Uterus (tissue), 4 donors: ENCODE results near the gene ALOXE3. TPM values are rescaled to one million over a fixed set of nuclear protein-coding genes. Genes with fewer than 3 reads are reported as not detected.

ENCODE experiments used
- DNase-seq, 2 donors: peaks; one replicate each; pipeline ENCODE4 v3.0.0-alpha.2; 2019 to 2020
- H3K27ac ChIP-seq, 2 donors: fragments of 200-600 bp; sonication (generic); 1 replicate in 1 of 2; 2 replicates in 1 of 2; pipeline ENCODE4 v1.5.1; 2016 to 2018
- H3K27me3 ChIP-seq, 2 donors: fragments of 200-600 bp; sonication (generic); one replicate each; pipeline ENCODE4 v1.5.1; 2018 to 2019; ENCODE audit warnings: control low read depth in 1 of 2
- H3K36me3 ChIP-seq, 2 donors: fragments of 200-600 bp; sonication (generic); one replicate each; pipeline ENCODE4 v1.5.1; 2019; ENCODE audit warnings: control low read depth in 1 of 2
- H3K4me1 ChIP-seq, 2 donors: fragments of 200-600 bp; sonication (generic); one replicate each; pipeline ENCODE4 v1.5.1; 2018 to 2019; ENCODE audit warnings: control low read depth in 1 of 2
- H3K4me3 ChIP-seq, 2 donors: fragments of 200-600 bp; sonication (generic); 1 replicate in 1 of 2; 2 replicates in 1 of 2; pipeline ENCODE4 v1.5.1; 2018 to 2019; ENCODE audit warnings: mild to moderate bottlenecking in 1 of 2
- H3K9me3 ChIP-seq, 2 donors: fragments of 200-600 bp; sonication (generic); one replicate each; pipeline ENCODE4 v1.5.1; 2019; ENCODE audit warnings: control low read depth in 1 of 2
- POLR2A ChIP-seq, 2 donors: fragments of 450-650 bp; IDR thresholded peaks; one replicate each; pipeline ENCODE4 v1.6.1; 2016; ENCODE audit warnings: antibody characterized with exemption in 2 of 2, mild to moderate bottlenecking in 1 of 2, moderate library complexity in 1 of 2
- intact Hi-C: fragments of 100-400 bp; cut with DNase I; formaldehyde crosslinking; loops from one replicate; pipeline ENCODE4 v1.15.1; 2023; ENCODE audit warnings: low total_unique reads
- total RNA-seq, 4 donors: library from RNA; depleted of rRNA in 3 of 4; stranded (reverse); fragments of >200 nt in 3 of 4; gene quantifications; one replicate each; pipeline versions ENCODE4 v1.1.0 to v1.2.4, GENCODE V29; 2014 to 2023
- TF ChIP-seq, protein P1 (sequence below), 4 experiments: fragments of 200-600 bp in 2 of 4; fragments of 450-650 bp in 2 of 4; sonication (generic) in 2 of 4; IDR thresholded peaks; one replicate each; pipeline ENCODE4 v1.5.1; 2016 to 2019; ENCODE audit warnings: antibody characterized with exemption in 4 of 4, mild to moderate bottlenecking in 2 of 4, moderate library complexity in 1 of 4
- donor health status: DM: yes; HTN: yes; CAD: no.

ALOXE3 gene
- total RNA-seq, 4 donors from 2014 or later = 0.26 TPM; not detected in 3

DNA sequence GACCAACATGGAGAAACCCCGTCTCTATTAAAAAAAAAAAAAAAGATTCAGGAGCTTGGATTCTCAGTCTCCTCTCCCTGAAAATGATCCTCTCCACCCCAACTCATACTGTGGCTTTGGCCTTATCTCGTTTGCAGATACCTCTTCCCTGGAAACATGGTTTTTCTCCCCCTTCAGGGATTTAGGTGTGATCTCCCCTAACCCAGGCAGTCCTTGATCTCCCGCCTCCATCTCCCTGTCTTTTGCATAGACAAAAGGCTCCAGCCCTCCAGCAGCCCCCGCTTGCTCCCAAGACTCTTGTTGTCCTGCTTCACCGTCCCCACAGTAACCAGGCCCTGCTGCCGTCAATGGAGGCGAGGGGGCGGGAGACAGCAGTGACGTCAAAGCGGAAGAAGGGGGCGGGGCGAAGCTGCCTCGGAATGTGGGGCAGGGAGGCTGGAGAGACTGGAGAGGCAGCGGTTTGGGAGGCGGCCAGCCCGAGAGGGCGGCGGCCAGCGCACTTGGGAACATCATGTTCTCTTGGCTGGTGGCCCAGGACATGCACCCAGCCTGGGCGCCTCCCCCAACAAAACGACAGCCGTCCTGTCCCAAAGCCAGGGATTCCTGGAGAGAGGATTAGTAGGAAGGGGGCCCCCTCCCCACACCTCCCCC, 35.8 kb upstream of the ALOXE3 start:
- H3K27me3 ChIP-seq = no peaks in the 10 kb centered on the region
- H3K27ac ChIP-seq = peak overlapping the region; percentile 100
- TF ChIP-seq, protein P1, sequence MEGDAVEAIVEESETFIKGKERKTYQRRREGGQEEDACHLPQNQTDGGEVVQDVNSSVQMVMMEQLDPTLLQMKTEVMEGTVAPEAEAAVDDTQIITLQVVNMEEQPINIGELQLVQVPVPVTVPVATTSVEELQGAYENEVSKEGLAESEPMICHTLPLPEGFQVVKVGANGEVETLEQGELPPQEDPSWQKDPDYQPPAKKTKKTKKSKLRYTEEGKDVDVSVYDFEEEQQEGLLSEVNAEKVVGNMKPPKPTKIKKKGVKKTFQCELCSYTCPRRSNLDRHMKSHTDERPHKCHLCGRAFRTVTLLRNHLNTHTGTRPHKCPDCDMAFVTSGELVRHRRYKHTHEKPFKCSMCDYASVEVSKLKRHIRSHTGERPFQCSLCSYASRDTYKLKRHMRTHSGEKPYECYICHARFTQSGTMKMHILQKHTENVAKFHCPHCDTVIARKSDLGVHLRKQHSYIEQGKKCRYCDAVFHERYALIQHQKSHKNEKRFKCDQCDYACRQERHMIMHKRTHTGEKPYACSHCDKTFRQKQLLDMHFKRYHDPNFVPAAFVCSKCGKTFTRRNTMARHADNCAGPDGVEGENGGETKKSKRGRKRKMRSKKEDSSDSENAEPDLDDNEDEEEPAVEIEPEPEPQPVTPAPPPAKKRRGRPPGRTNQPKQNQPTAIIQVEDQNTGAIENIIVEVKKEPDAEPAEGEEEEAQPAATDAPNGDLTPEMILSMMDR (IDR thresholded peaks at IDR 0.05) = peak in 1 of 4 experiments; percentile 13
- peak; percentile 90 to 91 for TF ChIP-seq POLR2A (IDR thresholded peaks at IDR 0.05)
- no peaks in the 10 kb centered on the region for H3K36me3 ChIP-seq
- intact Hi-C loops = no loop called here
- peak overlapping the region; percentile 89 to 93 for H3K4me3 ChIP-seq
- H3K9me3 ChIP-seq = no peaks in the 10 kb centered on the region
- H3K4me1 ChIP-seq = peaks cover 7 to 21% of the 10 kb centered on the region in 2 donors
- DNase-seq = peak; percentile 100

- Histone ChIP-seq H3K36me3 (no peaks in the 10 kb centered on the region), H3K9me3 (no peaks in the 10 kb centered on the region), H3K4me1 (peaks cover 7 to 21% of the 10 kb centered on the region in 2 donors), H3K27ac (peak overlapping the region; percentile 100), H3K27me3 (no peaks in the 10 kb centered on the region), H3K4me3 (peak overlapping the region; percentile 74 to 93)
- TF ChIP-seq, protein P1 (IDR thresholded peaks at IDR 0.05) = no peak
- peak; percentile 63 to 64 for TF ChIP-seq POLR2A (IDR thresholded peaks at IDR 0.05)
- peak; percentile 90 to 96 for DNase-seq
- intact Hi-C loops = no loop called here
These were observed 35.2 kb upstream of the ALOXE3 start for GRCh38 chr17:8153525-8153956.

GRCh38 chr17:8153031-8153451, 34.7 kb upstream of the ALOXE3 start:
- peaks cover 7 to 21% of the 10 kb centered on the region in 2 donors for H3K4me1 ChIP-seq
- peak in 1 of 2 donors; percentile 49 for DNase-seq
- peak overlapping the region; percentile 100 for H3K27ac ChIP-seq
- no peaks in the 10 kb centered on the region for H3K27me3 ChIP-seq
- no peaks in the 10 kb centered on the region for H3K9me3 ChIP-seq
- no peak for TF ChIP-seq POLR2A (IDR thresholded peaks at IDR 0.05)
- TF ChIP-seq, protein P1 (IDR thresholded peaks at IDR 0.05) = no peak
- H3K4me3 ChIP-seq = peak overlapping the region; percentile 74 to 93
- intact Hi-C loops = no loop called here
- H3K36me3 ChIP-seq = no peaks in the 10 kb centered on the region

GRCh38 chr17:8152112-8152775, 33.9 kb upstream of the ALOXE3 start, which contains the start of gene PER1:
Gene PER1, minus strand, starts transcription at chr17:8152404. Its CDS starts 1,698 bp downstream, at chr17:8150706.
- DNase-seq = peak; percentile 96 to 98
- Histone ChIP-seq H3K9me3 (no peaks in the 10 kb centered on the region), H3K36me3 (no peaks in the 10 kb centered on the region), H3K27ac (peak within 1 kb of the TSS; percentile 100), H3K27me3 (no peaks in the 10 kb centered on the region), H3K4me3 (peak within 1 kb of the TSS; percentile 72 to 74), H3K4me1 (peaks cover 7 to 21% of the 10 kb centered on the region in 2 donors)
- TF ChIP-seq POLR2A (IDR thresholded peaks at IDR 0.05) = peak; percentile 94 to 98
- TF ChIP-seq, protein P1 (IDR thresholded peaks at IDR 0.05) = peak in 1 of 4 experiments; percentile 12
- intact Hi-C loops = no loop called here

DNA sequence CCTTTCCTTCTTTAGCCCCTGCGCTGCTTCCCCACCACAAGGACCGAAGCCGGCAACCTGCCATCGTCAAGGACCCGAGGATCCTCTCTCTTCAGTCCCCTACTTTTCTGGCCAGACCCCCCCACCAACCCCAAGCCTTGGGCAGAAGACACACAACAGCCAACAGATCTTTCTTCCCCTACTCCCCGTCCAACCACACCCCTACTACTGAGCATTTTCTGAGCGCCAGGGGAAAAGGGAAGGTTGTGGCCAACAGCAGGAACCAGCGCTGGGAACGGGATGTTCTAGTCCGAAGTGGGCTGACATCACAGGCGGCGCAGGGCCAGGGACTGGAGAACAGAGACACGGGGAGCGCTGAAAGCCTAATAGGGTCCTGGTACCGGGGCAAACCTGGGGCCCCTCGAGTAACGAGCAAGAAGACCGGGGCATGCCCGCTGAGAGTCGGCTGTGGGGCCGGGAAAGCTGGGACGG, 33.4 kb upstream of the ALOXE3 start:
- H3K36me3 ChIP-seq = no peaks in the 10 kb centered on the region
- intact Hi-C loops = no loop called here
- DNase-seq = peak; percentile 93 to 96
- H3K27me3 ChIP-seq = no peaks in the 10 kb centered on the region
- H3K27ac ChIP-seq = peak overlapping the region; percentile 100
- H3K9me3 ChIP-seq = no peaks in the 10 kb centered on the region
- H3K4me1 ChIP-seq = peaks cover 7 to 21% of the 10 kb centered on the region in 2 donors
- TF ChIP-seq, protein P1 (IDR thresholded peaks at IDR 0.05) = peak in 1 of 4 experiments; percentile 15
- TF ChIP-seq POLR2A (IDR thresholded peaks at IDR 0.05) = peak in 1 of 2 donors; percentile 35
- H3K4me3 ChIP-seq = peak overlapping the region; percentile 72 to 74
